ENCODE data around the gene KIAA0408. TPM values are rescaled to one million over a fixed set of nuclear protein-coding genes. Genes with fewer than 3 reads are reported as not detected.

Gene KIAA0408
- total RNA-seq, 1 experiment from 2014 or later: 3.1 TPM

DNA sequence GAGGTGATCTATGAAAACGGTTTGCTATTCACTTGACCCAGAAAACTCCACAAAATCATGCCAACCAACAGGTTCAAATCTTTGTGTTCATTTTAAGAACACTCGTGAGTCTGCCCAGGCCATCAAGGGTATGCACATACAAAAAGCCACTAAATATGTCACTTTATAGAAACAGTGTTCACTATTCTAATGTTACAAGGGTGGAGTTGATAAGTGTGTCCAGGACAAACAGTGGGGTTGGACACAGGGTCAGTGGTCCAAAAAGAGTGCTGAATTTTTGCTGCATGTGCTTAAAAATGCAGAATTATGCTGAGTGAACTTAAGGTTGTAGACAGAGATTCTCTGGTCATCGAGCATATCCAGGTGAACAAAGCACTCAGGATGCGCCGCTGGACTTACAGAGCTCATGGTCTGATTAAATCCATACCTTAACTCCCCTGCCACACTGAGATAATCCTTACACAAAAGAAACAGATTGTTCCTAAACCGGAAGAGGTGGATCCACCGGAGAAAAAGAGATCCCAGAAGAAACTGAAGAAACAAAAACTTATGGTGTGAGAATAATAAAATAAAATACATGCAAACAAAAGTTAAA lies 23.5 kb downstream of the KIAA0408 start:
- Histone ChIP-seq H3K79me1 (ENCODE audit: insufficient read depth, low read depth, low read length, poor library complexity, severe bottlenecking) (no peaks in the 10 kb centered on the region), H4K8ac (replicated peaks; ENCODE audit: insufficient read length, low read depth, low read length) (no peak overlapping the region), H3K9me3 (ENCODE audit: control insufficient read depth, low read depth, low read length) (no peaks in the 10 kb centered on the region), H2AFZ (ENCODE audit: low read length) (no peak overlapping the region), H3K14ac (ENCODE audit: insufficient read depth, low read length) (no peak overlapping the region), H3K18ac (ENCODE audit: insufficient read length, low read depth, low read length) (no peak overlapping the region), H3K27ac (ENCODE audit: insufficient read length, low read depth, low read length) (no peak overlapping the region), H3K56ac (ENCODE audit: insufficient read length, low read depth, low read length) (no peak overlapping the region), H2BK5ac (ENCODE audit: insufficient read length, low read length) (no peak overlapping the region), H2AK5ac (ENCODE audit: insufficient read length, low read length) (no peak overlapping the region), H3K23me2 (ENCODE audit: insufficient read length, low read depth, low read length, poor library complexity, severe bottlenecking) (no peaks in the 10 kb centered on the region), H3K4me2 (ENCODE audit: insufficient read depth, insufficient read length, low read length) (no peak overlapping the region), H4K91ac (ENCODE audit: insufficient read length, low read depth, low read length) (no peak overlapping the region), H4K5ac (ENCODE audit: insufficient read length, low read depth, low read length) (no peak overlapping the region), H3K23ac (ENCODE audit: insufficient read length, low read depth, low read length) (no peak overlapping the region), H2BK120ac (ENCODE audit: low read depth, low read length, poor library complexity, severe bottlenecking) (no peak overlapping the region), H3K79me2 (ENCODE audit: insufficient read depth, low read length) (no peaks in the 10 kb centered on the region), H3K4me1 (ENCODE audit: insufficient read depth, low read length) (no peaks in the 10 kb centered on the region), H3K9ac (ENCODE audit: extremely low read depth, insufficient read length, low read length) (no peak overlapping the region), H2BK12ac (ENCODE audit: insufficient read length, low read depth, low read length) (no peak overlapping the region), H4K20me1 (ENCODE audit: control insufficient read depth, insufficient read depth, insufficient read length) (no peaks in the 10 kb centered on the region), H2BK20ac (ENCODE audit: low read depth, low read length, poor library complexity, severe bottlenecking) (no peak overlapping the region), H3K27me3 (ENCODE audit: insufficient read depth, low read length) (no peaks in the 10 kb centered on the region), H3T11ph (ENCODE audit: low read length) (no peak overlapping the region), H2BK15ac (ENCODE audit: low read depth, low read length) (no peak overlapping the region), H3K4ac (ENCODE audit: low read depth, low read length) (no peak overlapping the region)
- H3K36me3 Mint-ChIP-seq (ENCODE audit: insufficient read depth in 1 of 3, low read depth in 3 of 3): peaks cover 0 to 3% (median 0%) of the 10 kb centered on the region in 3 experiments; a peak in 2 of 7 replicates
- no peak overlapping the region for H3K4me3 Mint-ChIP-seq
- peaks cover 0 to 2% of the 10 kb centered on the region in 2 experiments; a peak in 1 of 5 replicates for H3K9me3 Mint-ChIP-seq
- no peak overlapping the region for H3K27ac Mint-ChIP-seq
- DNase-seq: no peak
- H3K4me1 Mint-ChIP-seq: peaks cover 2 to 4% of the 10 kb centered on the region in 2 experiments; a peak in 2 of 4 replicates
- no CpG with 5 or more reads among the region's 7 CpGs for WGBS (ENCODE audit: extremely low coverage, insufficient read length, low lambda C conversion rate)
- no peaks in the 10 kb centered on the region for H3K27me3 Mint-ChIP-seq (ENCODE audit: low read depth)
- TF ChIP-seq, protein P1, sequence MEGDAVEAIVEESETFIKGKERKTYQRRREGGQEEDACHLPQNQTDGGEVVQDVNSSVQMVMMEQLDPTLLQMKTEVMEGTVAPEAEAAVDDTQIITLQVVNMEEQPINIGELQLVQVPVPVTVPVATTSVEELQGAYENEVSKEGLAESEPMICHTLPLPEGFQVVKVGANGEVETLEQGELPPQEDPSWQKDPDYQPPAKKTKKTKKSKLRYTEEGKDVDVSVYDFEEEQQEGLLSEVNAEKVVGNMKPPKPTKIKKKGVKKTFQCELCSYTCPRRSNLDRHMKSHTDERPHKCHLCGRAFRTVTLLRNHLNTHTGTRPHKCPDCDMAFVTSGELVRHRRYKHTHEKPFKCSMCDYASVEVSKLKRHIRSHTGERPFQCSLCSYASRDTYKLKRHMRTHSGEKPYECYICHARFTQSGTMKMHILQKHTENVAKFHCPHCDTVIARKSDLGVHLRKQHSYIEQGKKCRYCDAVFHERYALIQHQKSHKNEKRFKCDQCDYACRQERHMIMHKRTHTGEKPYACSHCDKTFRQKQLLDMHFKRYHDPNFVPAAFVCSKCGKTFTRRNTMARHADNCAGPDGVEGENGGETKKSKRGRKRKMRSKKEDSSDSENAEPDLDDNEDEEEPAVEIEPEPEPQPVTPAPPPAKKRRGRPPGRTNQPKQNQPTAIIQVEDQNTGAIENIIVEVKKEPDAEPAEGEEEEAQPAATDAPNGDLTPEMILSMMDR (conservative IDR thresholded peaks at IDR 0.05): no peak

Measured in H9 (cell line).